HEK293T (cell line): ENCODE measurements around the gene ARHGAP23.
"Not testable (repeated sequence)": the region's sequence is repeated elsewhere in the genome, so short reads cannot be mapped to it uniquely, and the experiment has no call there.

Source experiments
- CTCF ChIA-PET: fragments of 350-600 bp; formaldehyde crosslinking; extraction: SDS; loops from one replicate; lab custom pipeline; 2021; ENCODE audit warnings: antibody characterized with exemption, inconsistent platforms; lab: Yijun Ruan, JAX
- POLR2A ChIA-PET: fragments of 350-600 bp; formaldehyde crosslinking; extraction: SDS; loops from one replicate; lab custom pipeline; 2020; ENCODE audit warnings: antibody characterized with exemption, inconsistent platforms; lab: Yijun Ruan, JAX
- DNase-seq: peaks from one replicate; pipeline ENCODE4 v3.0.0; 2012; ENCODE audit warnings: mixed read lengths; ENCODE audit errors: extremely low spot score
- ARNT ChIP-seq: fragments of 450-650 bp; IDR thresholded peaks from 2 replicates; pipeline ENCODE4 v1.6.1; 2017; ENCODE audit warnings: mild to moderate bottlenecking
- BHLHE40 ChIP-seq: fragments of 450-650 bp; IDR thresholded peaks from 2 replicates; pipeline ENCODE4 v1.6.1; 2016; ENCODE audit warnings: mild to moderate bottlenecking, moderate library complexity, borderline replicate concordance
- CTBP1 ChIP-seq: fragments of 450-650 bp; IDR thresholded peaks from 2 replicates; pipeline ENCODE4 v1.6.1; 2016; ENCODE audit warnings: borderline replicate concordance
- ELF4 ChIP-seq: fragments of 450-650 bp; IDR thresholded peaks from 2 replicates; pipeline ENCODE4 v1.6.1; 2017; ENCODE audit warnings: antibody characterized with exemption
- FOXA1 ChIP-seq: fragments of 450-650 bp; IDR thresholded peaks from 2 replicates; pipeline ENCODE4 v1.6.1; 2016; ENCODE audit warnings: mild to moderate bottlenecking
- FOXK2 ChIP-seq: fragments of 450-650 bp; IDR thresholded peaks from 2 replicates; pipeline ENCODE4 v1.6.1; 2016; ENCODE audit warnings: mild to moderate bottlenecking
- FOXM1 ChIP-seq: fragments of 450-650 bp; IDR thresholded peaks from 2 replicates; pipeline ENCODE4 v1.6.1; 2017; ENCODE audit warnings: mild to moderate bottlenecking, borderline replicate concordance
- HDGF ChIP-seq: fragments of 450-650 bp; IDR thresholded peaks from 2 replicates; pipeline ENCODE4 v1.6.1; 2017; ENCODE audit warnings: antibody characterized with exemption, borderline replicate concordance
- L3MBTL2 ChIP-seq: fragments of 450-650 bp; conservative IDR thresholded peaks from 2 replicates; pipeline ENCODE4 v1.6.1; 2016; ENCODE audit warnings: mild to moderate bottlenecking
- LEF1 ChIP-seq: fragments of 450-650 bp; IDR thresholded peaks from 2 replicates; pipeline ENCODE4 v1.6.1; 2017; ENCODE audit warnings: mild to moderate bottlenecking, borderline replicate concordance
- NFRKB ChIP-seq: fragments of 450-650 bp; IDR thresholded peaks from 2 replicates; pipeline ENCODE4 v1.6.1; 2016; ENCODE audit warnings: mild to moderate bottlenecking, moderate library complexity
- SP1 ChIP-seq: fragments of 450-650 bp; IDR thresholded peaks from 2 replicates; pipeline ENCODE4 v1.6.1; 2017
- SUZ12 ChIP-seq: fragments of 450-650 bp; IDR thresholded peaks from 2 replicates; pipeline ENCODE4 v1.6.1; 2016; ENCODE audit warnings: mild to moderate bottlenecking
- TARDBP ChIP-seq: fragments of 450-650 bp; IDR thresholded peaks from 2 replicates; pipeline ENCODE4 v1.6.1; 2016
- ZNF384 ChIP-seq: fragments of 450-650 bp; IDR thresholded peaks from 2 replicates; pipeline ENCODE4 v1.6.1; 2016
- TF ChIP-seq, protein P1 (sequence below): fragments of 450-650 bp; IDR thresholded peaks from 2 replicates; pipeline ENCODE4 v1.6.1; 2016

ARHGAP23 gene

DNA sequence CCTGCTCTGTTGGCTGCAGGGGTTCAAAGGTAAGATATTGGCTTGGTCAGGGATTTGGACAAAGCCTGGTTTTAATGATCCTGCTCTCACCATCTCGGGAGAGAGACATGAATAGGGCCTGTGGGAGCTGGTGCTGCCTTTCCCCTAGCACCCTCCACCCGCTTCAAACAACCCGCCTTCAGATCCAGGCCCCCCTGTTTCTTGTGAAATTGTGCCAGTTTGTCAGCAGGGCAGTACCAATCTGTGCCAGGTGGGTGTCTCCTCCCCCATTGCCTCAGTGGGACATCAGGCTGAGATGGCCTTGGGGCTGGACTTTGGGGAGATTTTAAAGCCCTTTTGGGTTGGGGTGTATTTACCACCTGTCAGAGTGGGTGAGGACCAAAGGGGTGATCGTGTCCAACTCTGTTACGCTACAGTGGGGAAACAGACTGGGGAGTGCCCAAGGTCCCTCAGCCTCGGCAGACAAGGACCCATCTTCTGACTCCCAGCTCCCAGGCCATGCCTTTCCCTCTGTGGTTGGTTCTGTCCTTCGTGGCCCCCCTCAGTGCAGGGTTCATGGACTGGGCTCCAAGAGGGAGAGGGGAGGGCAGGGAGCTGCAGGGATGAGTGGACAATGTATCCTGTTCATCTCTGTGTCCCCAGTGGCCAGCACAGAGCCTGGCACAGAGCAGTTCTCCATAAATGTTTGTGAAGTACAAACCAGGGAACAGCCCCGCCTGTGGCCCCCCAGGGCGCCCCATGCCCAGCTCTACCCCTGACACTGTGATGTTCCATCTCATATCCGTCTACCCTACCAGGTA, 3.3 kb downstream of the ARHGAP23 start:
- POLR2A ChIA-PET: no interaction called here
- TF ChIP-seq BHLHE40 (no peak), ZNF384 (no peak), ELF4 (no peak), TARDBP (no peak), LEF1 (no peak), FOXA1 (no peak), NFRKB (no peak)
- TF ChIP-seq, protein P1, sequence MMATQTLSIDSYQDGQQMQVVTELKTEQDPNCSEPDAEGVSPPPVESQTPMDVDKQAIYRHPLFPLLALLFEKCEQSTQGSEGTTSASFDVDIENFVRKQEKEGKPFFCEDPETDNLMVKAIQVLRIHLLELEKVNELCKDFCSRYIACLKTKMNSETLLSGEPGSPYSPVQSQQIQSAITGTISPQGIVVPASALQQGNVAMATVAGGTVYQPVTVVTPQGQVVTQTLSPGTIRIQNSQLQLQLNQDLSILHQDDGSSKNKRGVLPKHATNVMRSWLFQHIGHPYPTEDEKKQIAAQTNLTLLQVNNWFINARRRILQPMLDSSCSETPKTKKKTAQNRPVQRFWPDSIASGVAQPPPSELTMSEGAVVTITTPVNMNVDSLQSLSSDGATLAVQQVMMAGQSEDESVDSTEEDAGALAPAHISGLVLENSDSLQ: no peak
- no peak for DNase-seq
- CTCF ChIA-PET: interaction anchor here (1.3 kb wide), 1 partner anchor 8 kb away, joined by 5 read pairs; no protein-coding TSS in a partner anchor

DNA sequence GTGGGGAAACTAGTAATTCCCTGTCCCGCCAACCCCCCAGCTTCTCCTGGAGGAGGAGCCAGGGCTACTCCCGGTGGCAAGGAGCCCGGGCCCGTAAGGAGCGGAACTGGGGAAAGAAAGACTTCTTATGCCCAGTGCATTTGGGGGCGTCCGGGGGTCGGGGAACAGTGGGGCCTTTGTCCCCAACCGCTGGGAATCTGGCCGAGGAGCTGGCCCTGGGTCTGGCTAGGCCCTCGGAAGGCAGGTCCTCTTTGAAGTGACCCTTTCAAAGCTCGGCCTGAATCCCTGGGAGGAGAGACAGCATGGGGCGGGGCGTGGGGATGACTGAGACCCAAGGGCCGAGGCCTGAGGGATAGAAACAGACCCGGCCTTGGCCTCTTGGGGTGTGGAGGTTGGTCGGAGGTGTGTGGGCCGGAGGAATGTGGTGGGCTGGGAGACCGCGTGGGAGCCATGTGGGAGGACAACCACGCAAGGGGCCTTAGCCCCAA, 6.0 kb downstream of the ARHGAP23 start:
- DNase-seq: no peak
- ChIA-PET CTCF (no interaction called here), POLR2A (interaction anchor here (0.6 to 1.3 kb wide), 2 partner anchors 20 to 83 kb away, joined by 3 read pairs; partner anchors contain the start of gene SOCS7)
- TF ChIP-seq HDGF (no peak), ARNT (no peak), SUZ12 (no peak), FOXM1 (no peak), L3MBTL2 (no peak), CTBP1 (no peak), BHLHE40 (no peak), NFRKB (no peak), FOXK2 (no peak), SP1 (no peak), ELF4 (no peak), ZNF384 (no peak), LEF1 (no peak)

DNA sequence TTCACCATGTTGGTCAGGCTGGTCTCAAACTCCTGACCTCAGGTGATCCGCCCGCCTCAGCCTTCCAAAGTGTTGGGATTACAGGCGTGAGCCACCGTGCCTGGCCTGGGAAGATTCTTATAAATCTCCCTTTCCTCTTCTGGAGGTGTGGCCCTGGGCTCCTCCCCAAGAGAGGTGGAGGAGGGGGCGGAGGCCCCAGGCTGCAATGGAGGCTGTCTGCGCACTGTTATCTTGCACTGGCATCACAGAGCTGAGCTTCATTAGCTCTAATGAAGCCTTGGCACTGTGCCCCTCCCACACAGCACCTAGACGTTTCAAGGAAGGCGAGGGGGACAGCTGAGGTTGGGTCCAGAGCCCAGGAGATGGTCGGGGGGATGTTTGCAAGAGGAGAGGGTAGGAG, 7.5 kb downstream of the ARHGAP23 start:
- CTCF ChIA-PET: no interaction called here
- DNase-seq: no peak
- POLR2A ChIA-PET: no interaction called here
- TF ChIP-seq SUZ12: no peak
- TF ChIP-seq L3MBTL2: no peak
- TF ChIP-seq HDGF: no peak
- no peak for TF ChIP-seq ELF4

DNA sequence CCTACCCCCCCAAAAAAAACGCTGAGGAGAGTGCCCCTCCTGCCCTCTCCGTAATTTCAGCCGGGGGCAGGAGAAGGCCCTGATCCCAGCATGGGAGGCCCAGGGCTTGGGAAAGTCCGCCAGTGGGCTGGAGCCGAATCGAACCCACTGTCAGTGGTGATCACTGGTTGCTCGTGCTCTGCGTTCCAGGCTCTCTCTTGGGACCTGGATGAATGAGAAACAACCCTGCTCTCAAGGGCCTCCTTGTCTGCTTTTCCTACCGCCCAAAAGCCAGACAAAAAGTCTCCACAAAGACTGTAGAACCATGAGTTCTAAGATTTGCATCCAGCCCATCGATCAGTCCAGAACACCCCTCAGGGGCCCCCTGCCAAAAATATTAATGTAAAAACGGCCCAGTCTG, 8.1 kb downstream of the ARHGAP23 start:
- CTCF ChIA-PET: no interaction called here
- no peak for DNase-seq
- POLR2A ChIA-PET: no interaction called here
- TF ChIP-seq BHLHE40: no peak
- TF ChIP-seq FOXA1: no peak
- TF ChIP-seq CTBP1: no peak

DNA sequence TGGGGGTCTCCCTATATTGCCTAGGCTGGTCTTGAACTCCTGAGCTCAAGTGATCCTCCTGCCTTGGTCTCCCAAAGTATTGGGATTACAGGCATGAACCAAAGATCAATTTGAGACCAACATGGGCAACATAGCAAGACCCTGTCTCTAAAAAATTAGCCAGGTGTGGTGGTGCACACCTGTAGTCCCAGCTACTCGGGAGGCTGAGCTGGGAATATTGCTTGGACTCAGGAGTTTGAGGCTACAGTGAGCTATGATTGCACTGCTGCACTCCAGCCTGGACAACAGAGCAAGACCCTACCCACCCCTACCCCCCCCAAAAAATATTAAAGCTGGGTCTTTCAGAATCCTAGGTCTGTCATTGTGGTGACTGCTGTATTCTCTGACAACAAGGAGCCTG, 9.0 kb downstream of the ARHGAP23 start:
- POLR2A ChIA-PET, DNase-seq, CTCF ChIA-PET: not testable (repeated sequence)

DNA sequence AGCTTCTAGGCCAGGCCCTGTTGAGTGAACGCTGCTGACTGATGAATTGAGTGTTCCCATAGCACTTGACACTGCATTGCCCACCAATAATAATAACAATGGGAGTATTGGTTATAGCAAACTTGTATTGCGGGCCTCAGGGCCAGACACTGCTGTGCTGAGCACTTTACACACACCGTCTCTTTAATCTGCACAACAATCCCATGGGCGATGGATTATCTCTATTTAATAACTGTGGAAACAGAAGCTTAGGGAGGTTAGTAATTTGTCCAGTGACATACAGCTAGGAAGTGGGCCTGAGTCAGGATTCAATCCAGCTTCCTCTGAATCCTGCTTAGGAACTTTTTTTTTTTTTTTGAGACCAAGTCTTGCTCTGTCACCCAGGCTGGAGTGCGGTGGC, 11.2 kb downstream of the ARHGAP23 start:
- CTCF ChIA-PET: no interaction called here
- no peak for DNase-seq
- TF ChIP-seq FOXK2 (no peak), ELF4 (no peak), FOXA1 (no peak), TARDBP (no peak), ZNF384 (no peak), ARNT (no peak), HDGF (no peak), CTBP1 (no peak), SP1 (no peak), NFRKB (no peak)
- TF ChIP-seq, protein P1: no peak
- POLR2A ChIA-PET: no interaction called here

DNA sequence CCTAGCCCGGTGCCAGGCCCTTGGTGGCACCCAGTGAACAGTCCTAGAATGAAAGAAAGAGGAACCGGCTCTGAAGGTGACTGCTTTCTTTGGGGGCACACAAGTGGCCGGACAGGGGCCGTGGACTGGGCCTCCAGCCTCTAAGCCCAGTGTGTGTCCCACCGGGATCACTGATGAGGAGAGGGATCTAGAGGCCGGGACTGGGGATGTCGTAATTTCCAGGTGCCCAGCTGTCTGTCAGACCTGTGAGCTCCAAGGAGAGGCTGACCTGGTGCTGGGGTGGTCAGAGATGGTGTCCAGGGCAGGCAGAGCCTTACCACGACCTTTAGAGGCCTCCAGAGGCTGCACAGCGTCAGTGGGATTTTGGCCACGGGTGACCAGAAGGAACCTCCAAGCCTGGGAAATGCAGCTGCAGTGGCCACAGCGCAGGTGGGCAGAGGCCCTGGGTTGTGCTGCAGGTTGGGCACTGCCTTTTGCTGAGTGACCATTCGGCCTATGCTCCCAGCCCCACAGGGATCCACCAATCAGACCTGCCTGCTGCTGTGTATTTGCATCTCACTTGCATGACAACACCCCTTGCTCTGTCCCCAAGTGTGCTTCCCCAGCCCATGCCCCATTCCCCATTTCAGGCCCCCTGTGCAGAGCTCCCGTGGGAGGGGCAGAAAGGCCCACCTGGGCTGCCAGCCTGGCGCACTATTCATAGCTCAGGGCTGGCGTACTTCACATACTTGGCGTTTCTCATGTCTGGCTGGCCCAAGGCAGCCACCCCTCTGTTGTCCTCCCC, 12.5 kb downstream of the ARHGAP23 start:
- TF ChIP-seq FOXM1 (no peak), L3MBTL2 (no peak), FOXK2 (no peak), HDGF (no peak), SP1 (no peak)
- DNase-seq: no peak
- POLR2A ChIA-PET: no interaction called here
- CTCF ChIA-PET: interaction anchor here (0.9 to 1.4 kb wide), 3 partner anchors 17 to 34 kb away, joined by 3 read pairs; no protein-coding TSS in a partner anchor
